Gastroesophageal sphincter (tissue), 3 donors: ENCODE measurements around the gene TDRKH.

ENCODE experiments used
- CTCF ChIP-seq, 4 experiments: fragments of 200-600 bp in 2 of 4; fragments of 450-650 bp in 2 of 4; sonication (generic) in 1 of 4; IDR thresholded peaks; one replicate each; pipeline ENCODE4 v1.5.1; 2017 to 2019; ENCODE audit warnings: antibody characterized with exemption in 4 of 4, mild to moderate bottlenecking in 2 of 4, moderate library complexity in 2 of 4
- EP300 ChIP-seq: sonication (generic); formaldehyde crosslinking; IDR thresholded peaks from one replicate; pipeline ENCODE4 v1.6.1; 2017; ENCODE audit warnings: antibody characterized with exemption, mild to moderate bottlenecking
- POLR2A ChIP-seq, 2 donors: fragments of 450-650 bp; IDR thresholded peaks; one replicate each; pipeline ENCODE4 v1.6.1; 2017; ENCODE audit warnings: antibody characterized with exemption in 2 of 2, mild to moderate bottlenecking in 2 of 2, moderate library complexity in 1 of 2

- TF ChIP-seq POLR2A (IDR thresholded peaks at IDR 0.05): no peak
- TF ChIP-seq CTCF (IDR thresholded peaks at IDR 0.05): no peak
- no peak for TF ChIP-seq EP300
Measured at GRCh38 chr1:151819976-151820623, 29.8 kb upstream of the TDRKH start.
